Ovary (tissue), 3 donors: ENCODE results near the gene LCN12.

Source experiments
- POLR2A ChIP-seq: fragments of 450-650 bp; IDR thresholded peaks from one replicate; pipeline ENCODE4 v1.6.1; 2017; ENCODE audit warnings: antibody characterized with exemption, mild to moderate bottlenecking, moderate library complexity
- TF ChIP-seq, protein P1 (sequence below), 3 donors: fragments of 450-650 bp in 2 of 3; fragments of 200-600 bp in 1 of 3; IDR thresholded peaks; one replicate each; pipeline versions ENCODE4 v1.5.1 to v1.8.0; 2016 to 2022; ENCODE audit warnings: antibody characterized with exemption in 3 of 3, mild to moderate bottlenecking in 1 of 3
- donor health status: DM: no; HTN: no; CAD: no.

DNA sequence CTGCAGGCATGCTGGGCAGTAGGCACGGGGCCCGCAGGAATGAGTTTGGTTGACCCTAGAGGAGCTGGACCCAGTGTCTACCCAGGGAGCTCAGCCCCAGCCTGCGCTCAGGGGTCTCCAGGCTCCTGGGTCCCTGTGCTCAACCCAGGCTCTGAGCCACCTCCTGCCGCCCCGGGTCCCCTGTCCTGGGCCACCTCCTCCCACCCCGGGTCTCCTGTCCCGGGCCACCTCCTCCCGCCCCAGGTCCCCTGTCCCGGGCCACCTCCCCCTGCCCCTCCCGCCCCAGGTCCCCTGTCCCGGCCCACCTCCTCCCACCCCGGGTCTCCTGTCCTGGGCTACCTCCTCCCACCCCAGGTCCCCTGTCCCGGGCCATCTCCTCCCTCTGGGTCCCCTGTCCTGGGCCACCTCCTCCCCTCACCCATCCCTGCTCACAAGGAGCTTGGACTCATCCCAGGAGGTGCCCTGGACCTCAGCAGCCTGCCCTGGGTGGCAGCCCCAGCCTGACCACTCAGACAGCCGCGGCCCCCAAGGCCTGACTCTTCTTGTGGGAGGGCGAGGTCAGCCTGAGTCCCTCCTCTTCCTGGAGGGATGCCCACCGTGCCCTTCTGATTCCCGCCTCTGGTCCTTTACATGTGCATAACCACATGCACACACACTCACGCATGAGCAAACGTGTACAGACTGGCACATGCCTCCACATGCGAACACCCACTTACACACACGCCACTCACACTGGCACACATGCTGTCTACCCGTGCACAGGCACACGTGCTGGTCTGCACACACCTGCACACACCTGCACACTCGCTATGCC, 2.4 kb downstream of the LCN12 start:
- TF ChIP-seq POLR2A, result no peak
- TF ChIP-seq, protein P1, sequence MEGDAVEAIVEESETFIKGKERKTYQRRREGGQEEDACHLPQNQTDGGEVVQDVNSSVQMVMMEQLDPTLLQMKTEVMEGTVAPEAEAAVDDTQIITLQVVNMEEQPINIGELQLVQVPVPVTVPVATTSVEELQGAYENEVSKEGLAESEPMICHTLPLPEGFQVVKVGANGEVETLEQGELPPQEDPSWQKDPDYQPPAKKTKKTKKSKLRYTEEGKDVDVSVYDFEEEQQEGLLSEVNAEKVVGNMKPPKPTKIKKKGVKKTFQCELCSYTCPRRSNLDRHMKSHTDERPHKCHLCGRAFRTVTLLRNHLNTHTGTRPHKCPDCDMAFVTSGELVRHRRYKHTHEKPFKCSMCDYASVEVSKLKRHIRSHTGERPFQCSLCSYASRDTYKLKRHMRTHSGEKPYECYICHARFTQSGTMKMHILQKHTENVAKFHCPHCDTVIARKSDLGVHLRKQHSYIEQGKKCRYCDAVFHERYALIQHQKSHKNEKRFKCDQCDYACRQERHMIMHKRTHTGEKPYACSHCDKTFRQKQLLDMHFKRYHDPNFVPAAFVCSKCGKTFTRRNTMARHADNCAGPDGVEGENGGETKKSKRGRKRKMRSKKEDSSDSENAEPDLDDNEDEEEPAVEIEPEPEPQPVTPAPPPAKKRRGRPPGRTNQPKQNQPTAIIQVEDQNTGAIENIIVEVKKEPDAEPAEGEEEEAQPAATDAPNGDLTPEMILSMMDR (IDR thresholded peaks at IDR 0.05), result no peak
